Measurements from ENCODE around the gene ADCY6. TPM values are rescaled to one million over a fixed set of nuclear protein-coding genes. Genes with fewer than 3 reads are reported as not detected.
A peak's percentile ranks its signal among the peaks of the same experiment; 100 is the strongest.
"Not testable (repeated sequence)": the region's sequence is repeated elsewhere in the genome, so short reads cannot be mapped to it uniquely, and the experiment has no call there.

The ADCY6 gene
- total RNA-seq, 2 experiments from 2014 or later = 0.05 to 0.09 TPM

- no peak overlapping the region for H3K4me3 Mint-ChIP-seq
- H3K27me3 Mint-ChIP-seq = peaks cover 13% of the 10 kb centered on the region
- ChIA-PET CTCF (interaction anchor here (0.6 kb wide), 3 partner anchors 122 to 390 kb away, joined by 3 to 4 read pairs (median 3); no protein-coding TSS in a partner anchor), POLR2A (interaction anchor here (0.6 kb wide), 1 partner anchor 129 kb away, joined by 5 read pairs; no protein-coding TSS in a partner anchor)
- no peaks in the 10 kb centered on the region for H3K36me3 Mint-ChIP-seq (ENCODE audit: low read depth)
- H3K9me3 Mint-ChIP-seq (ENCODE audit: low read depth) = no peaks in the 10 kb centered on the region
- intact Hi-C loops (cut with DNase I, micrococcal nuclease) = no loop called here
- H3K4me1 Mint-ChIP-seq = no peaks in the 10 kb centered on the region
- ATAC-seq (no peak), DNase-seq (no peak)
- H3K27ac Mint-ChIP-seq = no peak overlapping the region
Measured at GRCh38 chr12:48739618-48740269, 49.1 kb downstream of the ADCY6 start.

- intact Hi-C loops (cut with DNase I, micrococcal nuclease) = no loop called here
- POLR2A ChIA-PET = no interaction called here
Measured at GRCh38 chr12:48736456-48736855, 52.4 kb downstream of the ADCY6 start.

GRCh38 chr12:48728807-48729206, 60.1 kb downstream of the ADCY6 start:
- intact Hi-C loops (cut with DNase I, micrococcal nuclease) = no loop called here

More at GRCh38 chr12:48736456-48736855, 52.4 kb downstream of the ADCY6 start:
- DNase-seq (no peak), ATAC-seq (no peak)
- Mint-ChIP-seq H3K27me3 (peaks cover 13% of the 10 kb centered on the region), H3K4me1 (no peaks in the 10 kb centered on the region), H3K9me3 (ENCODE audit: low read depth) (no peaks in the 10 kb centered on the region), H3K4me3 (no peak overlapping the region), H3K36me3 (ENCODE audit: low read depth) (no peaks in the 10 kb centered on the region), H3K27ac (no peak overlapping the region)
- CTCF ChIA-PET = interaction anchor here (1.2 to 3.5 kb wide), 2 partner anchors 17 to 59 kb away, joined by 3 to 12 read pairs; no protein-coding TSS in a partner anchor

GRCh38 chr12:48720737-48721136, 68.2 kb downstream of the ADCY6 start:
- ATAC-seq; H3K4me3 Mint-ChIP-seq; intact Hi-C loops (cut with DNase I, micrococcal nuclease); DNase-seq; POLR2A ChIA-PET; H3K27me3 Mint-ChIP-seq; H3K27ac Mint-ChIP-seq: not testable (repeated sequence)
- CTCF ChIA-PET = interaction anchor here (0.8 kb wide), 1 partner anchor 57 kb away, joined by 3 read pairs; no protein-coding TSS in a partner anchor
- Mint-ChIP-seq H3K9me3 (ENCODE audit: low read depth) (peaks cover 16% of the 10 kb centered on the region), H3K36me3 (ENCODE audit: low read depth) (peaks cover 15% of the 10 kb centered on the region), H3K4me1 (peaks cover 11% of the 10 kb centered on the region)

More at GRCh38 chr12:48728807-48729206, 60.1 kb downstream of the ADCY6 start:
- DNase-seq (no peak), ATAC-seq (no peak)
- Mint-ChIP-seq H3K27me3 (peaks cover 3% of the 10 kb centered on the region), H3K27ac (no peak overlapping the region), H3K36me3 (ENCODE audit: low read depth) (no peaks in the 10 kb centered on the region), H3K4me3 (no peak overlapping the region), H3K4me1 (no peaks in the 10 kb centered on the region), H3K9me3 (ENCODE audit: low read depth) (no peaks in the 10 kb centered on the region)
- CTCF ChIA-PET = interaction anchor here (0.6 to 0.7 kb wide), 2 partner anchors 75 to 76 kb away, joined by 3 read pairs; no protein-coding TSS in a partner anchor
- POLR2A ChIA-PET = no interaction called here

GRCh38 chr12:48720171-48720570, 68.7 kb downstream of the ADCY6 start:
- ATAC-seq; DNase-seq; H3K27ac Mint-ChIP-seq; H3K27me3 Mint-ChIP-seq; H3K4me3 Mint-ChIP-seq; intact Hi-C loops (cut with DNase I, micrococcal nuclease); POLR2A ChIA-PET: not testable (repeated sequence)
- peaks cover 13% of the 10 kb centered on the region for H3K4me1 Mint-ChIP-seq
- CTCF ChIA-PET = interaction anchor here (0.8 kb wide), 1 partner anchor 58 kb away, joined by 3 read pairs; no protein-coding TSS in a partner anchor
- peaks cover 18% of the 10 kb centered on the region for H3K36me3 Mint-ChIP-seq (ENCODE audit: low read depth)
- peaks cover 16% of the 10 kb centered on the region for H3K9me3 Mint-ChIP-seq (ENCODE audit: low read depth)

- ATAC-seq, H3K27me3 Mint-ChIP-seq, DNase-seq, H3K27ac Mint-ChIP-seq, POLR2A ChIA-PET, H3K4me3 Mint-ChIP-seq: not testable (repeated sequence)
- H3K36me3 Mint-ChIP-seq (ENCODE audit: low read depth) = peaks cover 28% of the 10 kb centered on the region
- H3K4me1 Mint-ChIP-seq = peaks cover 25% of the 10 kb centered on the region
- H3K9me3 Mint-ChIP-seq (ENCODE audit: low read depth) = peaks cover 16% of the 10 kb centered on the region
- intact Hi-C loops (cut with DNase I, micrococcal nuclease) = loop anchor here in 1 of 2 experiments (10.0 kb wide), 1 partner anchor 416 kb away; the partner anchor contains the start of gene TUBA1B
- CTCF ChIA-PET = interaction anchor here (0.5 to 0.7 kb wide), 2 partner anchors 18 to 19 kb away, joined by 3 read pairs; no protein-coding TSS in a partner anchor
Measured at GRCh38 chr12:48719002-48719401, 69.9 kb downstream of the ADCY6 start.

GRCh38 chr12:48717252-48717695, 71.6 kb downstream of the ADCY6 start:
- Mint-ChIP-seq H3K36me3 (ENCODE audit: low read depth) (peaks cover 42% of the 10 kb centered on the region), H3K9me3 (ENCODE audit: low read depth) (peaks cover 16% of the 10 kb centered on the region), H3K4me3 (peak overlapping the region; percentile 99), H3K27me3 (no peaks in the 10 kb centered on the region), H3K27ac (peak overlapping the region; percentile 99), H3K4me1 (peaks cover 35% of the 10 kb centered on the region)
- CTCF ChIA-PET = interaction anchor here (0.6 to 1.6 kb wide), 3 partner anchors 33 to 271 kb away, joined by 3 to 5 read pairs (median 3); partner anchors contain the start of gene CACNB3
- intact Hi-C loops (cut with DNase I, micrococcal nuclease) = loop anchor here (1.0 to 10.0 kb wide), 6 partner anchors 34 to 418 kb away; partner anchors contain the start of genes TUBA1B (in 2 of the 2) and DDX23 (in 1 of the 2)
- peak; percentile 1 for ATAC-seq
- no peak for DNase-seq
- POLR2A ChIA-PET = interaction anchor here (0.7 to 0.8 kb wide), 2 partner anchors 35 to 103 kb away, joined by 3 to 4 read pairs; partner anchors contain the start of gene KANSL2

GRCh38 chr12:48716493-48717251, 72.2 kb downstream of the ADCY6 start, which contains the start of gene CCNT1:
Gene CCNT1 (minus strand): TSS chr12:48716707. CDS start chr12:48716675, 32 bp downstream.
- peaks cover 48% of the 10 kb centered on the region for H3K36me3 Mint-ChIP-seq (ENCODE audit: low read depth)
- intact Hi-C loops (cut with DNase I, micrococcal nuclease) = loop anchor here (1.0 to 10.0 kb wide), 15 partner anchors 34 to 611 kb away; partner anchors contain the start of genes DDX23 (in 2 of the 2), KANSL2 (in 2 of the 2), TUBA1B (in 2 of the 2) and ARF3 (in 1 of the 2)

More at GRCh38 chr12:48716493-48717251, 72.2 kb downstream of the ADCY6 start, which contains the start of gene CCNT1:
- peak; percentile 100 for DNase-seq
- Mint-ChIP-seq H3K4me1 (peaks cover 37% of the 10 kb centered on the region), H3K27me3 (no peaks in the 10 kb centered on the region), H3K9me3 (ENCODE audit: low read depth) (peaks cover 16% of the 10 kb centered on the region), H3K27ac (peak within 1 kb of the TSS; percentile 99), H3K4me3 (peak within 1 kb of the TSS; percentile 99)
- ChIA-PET CTCF (interaction anchor here (0.6 kb wide), 1 partner anchor 101 kb away, joined by 3 read pairs; the partner anchor contains the start of gene CACNB3), POLR2A (interaction anchor here (0.7 kb wide), 1 partner anchor 103 kb away, joined by 3 read pairs; no protein-coding TSS in a partner anchor)
- ATAC-seq = peak; percentile 95

Small RNA genes within 50 kb of the gene (microRNA-seq; reads per million reads assigned to microRNA genes)
- gene MIR4701 (ENCODE audit: borderline replicate concordance) = not detected

Other genes with a start within 250 kb of the ADCY6 start
- not detected for gene LALBA, start 219.0 kb downstream of the ADCY6 start, total RNA-seq
- 10 to 100 TPM; 44.0 to 59.8 TPM for gene KANSL2, start 106.9 kb downstream of the ADCY6 start, total RNA-seq
- 10 to 100 TPM; 82.2 to 85.1 TPM for gene CCNT1, start 72.4 kb downstream of the ADCY6 start, total RNA-seq
- 10 to 100 TPM; 11.5 to 16.1 TPM for gene CACNB3, start 29.4 kb upstream of the ADCY6 start, total RNA-seq
- gene DDX23, start 63.1 kb upstream of the ADCY6 start, total RNA-seq = 100 to 1,000 TPM; 115 to 120 TPM
- 1 to 10 TPM; 2.2 to 3.3 TPM for gene RND1, start 76.8 kb upstream of the ADCY6 start, total RNA-seq
- 10 to 100 TPM; 56.8 to 63.8 TPM for gene FKBP11, start 136.4 kb upstream of the ADCY6 start, total RNA-seq
- 10 to 100 TPM; 84.7 to 96.1 TPM for gene ARF3, start 168.4 kb upstream of the ADCY6 start, total RNA-seq
- gene WNT10B, start 182.6 kb upstream of the ADCY6 start, total RNA-seq = under 1 TPM; 0.16 to 0.18 TPM
- gene WNT1, start 189.2 kb upstream of the ADCY6 start, total RNA-seq = not detected
- gene DDN, start 210.3 kb upstream of the ADCY6 start, total RNA-seq = under 1 TPM; 0.48 to 0.61 TPM
- 10 to 100 TPM; 54.5 to 62.6 TPM for gene PRKAG1, start 229.7 kb upstream of the ADCY6 start, total RNA-seq

Data from activated CD4-positive, alpha-beta T cell treated with anti-CD3 and anti-CD28 coated beads for 36 hours (primary cell).